Mesenchymal stem cell (in vitro differentiated cells and primary cell): ENCODE measurements around the gene DNAH11.
A peak's percentile ranks its signal among the peaks of the same experiment; 100 is the strongest.

Source experiments
- DNase-seq: peaks from one replicate; pipeline ENCODE4 v3.0.0-alpha.2; 2013
- H2AFZ ChIP-seq: one replicate; pipeline ENCODE4 v1.6.1; 2013; ENCODE audit warnings: low read depth, mild to moderate bottlenecking, control low read depth, inconsistent platforms, low read length, moderate library complexity
- H2AK5ac ChIP-seq: 2 replicates; pipeline ENCODE4 v1.6.1; 2013; ENCODE audit warnings: low read length, moderate library complexity, mild to moderate bottlenecking, inconsistent platforms; ENCODE audit not compliant: severe bottlenecking
- H2BK120ac ChIP-seq: one replicate; pipeline ENCODE4 v1.6.1; 2013; ENCODE audit warnings: low read depth, mild to moderate bottlenecking, inconsistent platforms, low read length, moderate library complexity
- H2BK12ac ChIP-seq, 2 experiments: one replicate each; pipeline ENCODE4 v1.6.1; 2013; ENCODE audit warnings: inconsistent platforms in 2 of 2, low read length in 2 of 2, mild to moderate bottlenecking in 2 of 2, moderate library complexity in 2 of 2, control low read depth in 1 of 2
- H2BK15ac ChIP-seq: one replicate; pipeline ENCODE4 v1.6.1; 2013; ENCODE audit warnings: mild to moderate bottlenecking, low read depth, inconsistent platforms; ENCODE audit not compliant: poor library complexity, severe bottlenecking
- H2BK5ac ChIP-seq: 2 replicates; pipeline ENCODE4 v1.6.1; 2013; ENCODE audit warnings: low read depth, mild to moderate bottlenecking, low read length, control low read depth, inconsistent platforms; ENCODE audit not compliant: poor library complexity, severe bottlenecking
- H3K14ac ChIP-seq, 2 experiments: one replicate each; pipeline ENCODE4 v1.6.1; 2013; ENCODE audit warnings: inconsistent platforms in 2 of 2, low read length in 2 of 2, control low read depth in 1 of 2, mild to moderate bottlenecking in 1 of 2, moderate library complexity in 1 of 2
- H3K18ac ChIP-seq, 2 experiments: one replicate each; pipeline ENCODE4 v1.6.1; 2013; ENCODE audit warnings: inconsistent platforms in 2 of 2, low read length in 2 of 2, control low read depth in 1 of 2, low read depth in 1 of 2, mild to moderate bottlenecking in 1 of 2
- H3K23ac ChIP-seq, 2 experiments: one replicate each; pipeline ENCODE4 v1.6.1; 2013; ENCODE audit warnings: inconsistent platforms in 2 of 2, low read length in 2 of 2, mild to moderate bottlenecking in 2 of 2, moderate library complexity in 2 of 2, control low read depth in 1 of 2
- H3K27ac ChIP-seq: 2 replicates; pipeline ENCODE4 v1.5.1; 2013; ENCODE audit warnings: mild to moderate bottlenecking, moderate library complexity, low read length, control low read depth, inconsistent platforms; ENCODE audit not compliant: poor library complexity, severe bottlenecking
- H3K27me3 ChIP-seq, 2 experiments: 2 replicates each; pipeline versions ENCODE4 v1.6.1 to v1.7.0; 2013; ENCODE audit warnings: low read length in 2 of 2, mild to moderate bottlenecking in 2 of 2, moderate library complexity in 2 of 2, control low read depth in 1 of 2, inconsistent platforms in 1 of 2; ENCODE audit not compliant: control insufficient read depth in 1 of 2, insufficient read depth in 1 of 2
- H3K36me3 ChIP-seq, 2 experiments: 2 replicates each; pipeline versions ENCODE4 v1.6.1 to v1.7.0; 2013; ENCODE audit warnings: low read length in 2 of 2, control low read depth in 1 of 2, inconsistent platforms in 1 of 2, low read depth in 1 of 2, mild to moderate bottlenecking in 1 of 2; ENCODE audit not compliant: insufficient read depth in 2 of 2, control insufficient read depth in 1 of 2
- H3K4ac ChIP-seq, 2 experiments: one replicate each; pipeline ENCODE4 v1.6.1; 2013; ENCODE audit warnings: inconsistent platforms in 2 of 2, low read length in 2 of 2, mild to moderate bottlenecking in 2 of 2, moderate library complexity in 2 of 2, control low read depth in 1 of 2, low read depth in 1 of 2
- H3K4me1 ChIP-seq: 2 replicates; pipeline ENCODE4 v1.6.1; 2013; ENCODE audit warnings: low read depth, low read length, control low read depth; ENCODE audit not compliant: control insufficient read depth, insufficient read depth
- H3K4me2 ChIP-seq: 2 replicates; pipeline ENCODE4 v1.6.1; 2013; ENCODE audit warnings: low read length, mild to moderate bottlenecking, inconsistent platforms; ENCODE audit not compliant: poor library complexity, severe bottlenecking
- H3K4me3 ChIP-seq, 2 experiments: 2 replicates each; pipeline versions ENCODE4 v1.5.1 to v1.7.0; 2013; ENCODE audit warnings: low read length in 2 of 2, mild to moderate bottlenecking in 2 of 2, control low read depth in 1 of 2, low read depth in 1 of 2; ENCODE audit not compliant: insufficient read depth in 1 of 2
- H3K79me1 ChIP-seq: replicated peaks from 2 replicates; pipeline ENCODE4 v1.6.1; 2013; ENCODE audit warnings: mild to moderate bottlenecking, control low read depth, low read length, inconsistent platforms; ENCODE audit not compliant: poor library complexity, severe bottlenecking
- H3K9ac ChIP-seq: 2 replicates; pipeline ENCODE4 v1.7.0; 2013; ENCODE audit warnings: mild to moderate bottlenecking, low read length, moderate library complexity
- H3K9me3 ChIP-seq: 2 replicates; pipeline ENCODE4 v1.7.0; 2013; ENCODE audit warnings: mild to moderate bottlenecking, low read length; ENCODE audit not compliant: control insufficient read depth
- H4K8ac ChIP-seq: one replicate; pipeline ENCODE4 v1.6.1; 2013; ENCODE audit warnings: inconsistent platforms, mild to moderate bottlenecking, low read length, moderate library complexity
- H4K91ac ChIP-seq: one replicate; pipeline ENCODE4 v1.6.1; 2013; ENCODE audit warnings: mild to moderate bottlenecking, low read length, inconsistent platforms
- WGBS: methylation state at CpG from one replicate; pipeline ENCODE4 v1.1.7; 2013; ENCODE audit warnings: mixed read lengths; 5-methylcytosine and 5-hydroxymethylcytosine counted together

Gene DNAH11

DNA sequence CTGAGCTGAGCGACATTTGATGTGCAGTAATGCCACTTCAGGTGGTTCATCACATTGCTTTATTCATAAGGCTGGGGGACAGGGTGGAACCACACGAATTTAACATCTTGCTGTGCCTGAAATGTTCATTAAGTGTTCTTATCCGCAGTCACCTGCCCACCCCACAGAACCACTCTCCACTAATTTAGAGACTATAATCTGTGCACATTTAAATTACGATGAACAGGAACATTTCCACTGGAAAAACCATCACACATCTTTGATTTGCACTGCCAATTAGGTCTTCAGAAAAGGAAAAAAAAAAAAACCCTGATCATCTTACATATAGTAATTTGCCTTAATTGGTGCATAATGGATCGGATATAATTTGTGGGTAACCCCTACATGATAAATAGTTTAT lies 400.6 kb downstream of the DNAH11 start:
- H3K27me3 ChIP-seq, result no peaks in the 10 kb centered on the region
- H3K36me3 ChIP-seq, result no peaks in the 10 kb centered on the region
- no peak overlapping the region for H3K9ac ChIP-seq
- no peak overlapping the region for H3K23ac ChIP-seq
- 74% methylated on average over 4 of the region's 5 CpGs for WGBS
- no peak overlapping the region for H2BK15ac ChIP-seq
- H3K4me2 ChIP-seq, result no peak overlapping the region
- DNase-seq, result no peak
- H2BK12ac ChIP-seq, result no peak overlapping the region
- H3K4me1 ChIP-seq, result peaks cover 24% of the 10 kb centered on the region
- H2AFZ ChIP-seq, result no peak overlapping the region
- no peaks in the 10 kb centered on the region for H3K9me3 ChIP-seq
- H3K27ac ChIP-seq, result no peak overlapping the region
- H2AK5ac ChIP-seq, result peak overlapping the region; percentile 1
- no peak overlapping the region for H2BK5ac ChIP-seq
- no peak overlapping the region for H3K18ac ChIP-seq
- no peak overlapping the region for H4K8ac ChIP-seq
- no peak overlapping the region for H2BK120ac ChIP-seq
- H3K14ac ChIP-seq, result no peak overlapping the region
- no peak overlapping the region for H3K4me3 ChIP-seq
- no peak overlapping the region for H4K91ac ChIP-seq
- no peak overlapping the region for H3K4ac ChIP-seq
- peaks cover 9% of the 10 kb centered on the region for H3K79me1 ChIP-seq

DNA sequence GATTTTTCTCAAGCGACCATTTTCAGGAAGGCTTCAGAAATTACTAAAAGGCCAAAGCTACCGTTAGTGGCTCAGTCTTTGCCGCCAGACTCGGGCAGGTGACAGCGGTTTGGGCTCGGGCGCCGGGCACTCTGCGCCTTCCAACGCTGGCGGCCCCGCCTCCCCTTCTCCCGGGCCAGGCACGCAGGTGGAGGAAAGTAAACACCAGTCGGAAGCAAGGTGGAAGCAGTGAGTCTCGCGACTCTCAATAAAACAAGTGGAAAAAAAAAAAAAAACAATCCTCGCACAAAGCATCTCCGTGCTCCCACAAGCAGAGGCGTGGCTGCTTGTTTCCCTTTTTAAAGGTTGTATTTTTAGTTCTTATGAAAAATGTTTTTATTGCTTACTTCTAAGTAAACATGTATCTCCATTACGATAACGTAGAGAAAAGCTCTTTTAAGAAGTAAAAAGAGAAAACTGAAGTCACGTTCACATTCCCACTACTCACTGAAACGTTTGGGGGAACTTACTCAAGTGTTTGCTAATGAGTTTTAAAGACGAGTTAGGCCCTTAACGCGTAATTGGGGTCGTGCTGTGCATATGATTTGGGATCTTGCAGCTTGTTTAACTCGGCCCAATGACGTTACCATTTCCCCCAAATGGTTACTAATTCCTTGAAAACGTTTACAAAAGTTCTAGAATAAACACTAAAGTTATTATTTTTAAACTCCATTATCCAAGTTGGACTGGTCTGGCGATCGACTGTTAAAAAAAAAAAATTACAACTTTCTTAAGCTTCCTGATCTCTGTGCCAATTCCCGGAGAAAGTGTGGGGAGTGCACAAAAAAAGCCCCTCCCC lies 402.0 kb downstream of the DNAH11 start:
- peaks cover 9% of the 10 kb centered on the region for H3K79me1 ChIP-seq
- peak overlapping the region; percentile 98 for H2BK15ac ChIP-seq
- peak; percentile 67 for DNase-seq
- H4K8ac ChIP-seq, result no peak overlapping the region
- no peak overlapping the region for H2BK5ac ChIP-seq
- H3K4me3 ChIP-seq, result peak overlapping the region; percentile 78 to 87
- WGBS, result under 1% methylated on average over 16 of the region's 34 CpGs
- peak overlapping the region; percentile 98 for H3K4me2 ChIP-seq
- peak overlapping the region; percentile 92 for H3K9ac ChIP-seq
- no peak overlapping the region for H3K27ac ChIP-seq
- peak overlapping the region in 1 of 2 experiments; percentile 37 for H2BK12ac ChIP-seq
- H2AFZ ChIP-seq, result peak overlapping the region; percentile 100
- peak overlapping the region in 1 of 2 experiments; percentile 9 for H3K23ac ChIP-seq
- H3K18ac ChIP-seq, result peak overlapping the region; percentile 26 to 100
- peaks cover 0 to 3% of the 10 kb centered on the region in 2 experiments for H3K27me3 ChIP-seq
- H3K9me3 ChIP-seq, result no peaks in the 10 kb centered on the region
- H3K36me3 ChIP-seq, result no peaks in the 10 kb centered on the region
- peak overlapping the region; percentile 84 for H4K91ac ChIP-seq
- peaks cover 21% of the 10 kb centered on the region for H3K4me1 ChIP-seq
- H2BK120ac ChIP-seq, result no peak overlapping the region
- H2AK5ac ChIP-seq, result no peak overlapping the region
- peak overlapping the region in 1 of 2 experiments; percentile 70 for H3K4ac ChIP-seq
- no peak overlapping the region for H3K14ac ChIP-seq

DNA sequence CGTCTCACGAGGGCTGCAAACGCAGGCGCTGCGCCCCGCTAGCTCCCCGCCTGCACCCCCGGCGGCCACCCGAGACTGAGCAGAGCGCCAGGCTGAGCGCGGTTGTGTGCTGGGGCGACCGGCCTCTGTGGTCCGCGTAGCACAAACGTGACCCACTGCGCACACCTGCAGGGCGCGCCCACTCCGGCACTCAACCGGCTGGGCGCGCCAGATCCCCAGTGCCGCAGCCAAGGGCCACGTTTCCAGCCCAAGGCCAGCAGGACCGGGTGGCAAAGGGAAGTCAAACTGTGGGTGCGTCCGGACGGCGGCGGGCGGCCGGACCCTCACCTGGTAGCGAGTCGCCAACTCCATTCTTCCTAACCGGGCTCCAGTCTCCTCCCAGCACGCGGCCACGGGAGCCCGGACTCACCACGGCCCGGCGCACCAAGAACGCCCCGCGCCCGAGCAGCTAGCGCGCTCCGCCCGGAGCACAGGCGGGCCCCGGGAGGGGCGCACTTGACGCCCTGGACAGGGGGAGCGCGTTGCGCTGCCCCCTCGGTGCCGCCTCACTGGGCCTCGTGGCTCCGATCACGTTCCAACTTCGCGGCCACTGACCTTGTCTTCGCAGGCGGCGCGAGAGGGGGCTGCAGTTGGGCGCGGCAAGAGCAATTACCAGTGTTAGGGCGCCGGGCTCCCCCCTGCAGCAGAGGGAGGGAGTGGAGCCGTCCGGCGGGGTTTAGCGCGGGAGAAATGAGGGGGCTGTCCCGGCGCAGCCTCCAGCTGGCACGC lies 402.8 kb downstream of the DNAH11 start, which contains the start of gene CDCA7L:
TSS of gene CDCA7L (minus strand) at position 446 of the 768 bp plus-strand sequence. CDS start at position 351, 95 bp downstream.
- peak within 1 kb of the TSS; percentile 100 for H4K8ac ChIP-seq
- peaks cover 0 to 3% of the 10 kb centered on the region in 2 experiments for H3K27me3 ChIP-seq
- H3K27ac ChIP-seq, result peak within 1 kb of the TSS; percentile 66
- H3K36me3 ChIP-seq, result no peaks in the 10 kb centered on the region
- DNase-seq, result peak; percentile 83
- peaks cover 9% of the 10 kb centered on the region for H3K79me1 ChIP-seq
- peaks cover 17% of the 10 kb centered on the region for H3K4me1 ChIP-seq
- peak within 1 kb of the TSS; percentile 100 for H2AFZ ChIP-seq
- peak within 1 kb of the TSS; percentile 98 for H3K4ac ChIP-seq
- peak within 1 kb of the TSS; percentile 99 for H2BK120ac ChIP-seq
- H3K14ac ChIP-seq, result peak within 1 kb of the TSS in 1 of 2 experiments; percentile 100
- H3K4me2 ChIP-seq, result peak within 1 kb of the TSS; percentile 98
- peak within 1 kb of the TSS; percentile 92 for H2BK15ac ChIP-seq
- peak within 1 kb of the TSS; percentile 100 for H2BK12ac ChIP-seq
- H3K4me3 ChIP-seq, result peak within 1 kb of the TSS; percentile 78 to 87
- peak within 1 kb of the TSS; percentile 100 for H3K18ac ChIP-seq
- peak within 1 kb of the TSS; percentile 100 for H4K91ac ChIP-seq
- under 1% methylated on average over 82 of the region's 83 CpGs for WGBS
- H3K9ac ChIP-seq, result peak within 1 kb of the TSS; percentile 92
- no peak within 1 kb of the TSS for H2AK5ac ChIP-seq
- H2BK5ac ChIP-seq, result peak within 1 kb of the TSS; percentile 71
- peak within 1 kb of the TSS in 1 of 2 experiments; percentile 43 for H3K23ac ChIP-seq
- H3K9me3 ChIP-seq, result no peaks in the 10 kb centered on the region
